ENCODE data around the gene MYO7B. TPM values are rescaled to one million over a fixed set of nuclear protein-coding genes. Genes with fewer than 3 reads are reported as not detected.

Gene MYO7B
- total RNA-seq, 4 donors from 2014 or later: 214 to 1,039 (median 594) TPM

- Histone ChIP-seq H3K27me3 (no peaks in the 10 kb centered on the region), H3K9me3 (no peaks in the 10 kb centered on the region), H3K4me3 (no peak overlapping the region), H3K36me3 (peaks cover 0 to 66% (median 0%) of the 10 kb centered on the region in 3 donors), H3K27ac (peak overlapping the region in 3 of 4 donors; percentile 55 to 83 (median 59)), H3K4me1 (peaks cover 0 to 86% (median 36%) of the 10 kb centered on the region in 4 donors)
- no peak for TF ChIP-seq CTCF (IDR thresholded peaks at IDR 0.05)
- no peak for TF ChIP-seq POLR2A (IDR thresholded peaks at IDR 0.05)
- DNase-seq: peak in 1 of 3 donors; percentile 44
Observed at GRCh38 chr2:127635380-127636237, 100.1 kb downstream of the MYO7B start.

- Histone ChIP-seq H3K9me3 (no peaks in the 10 kb centered on the region), H3K36me3 (peaks cover 0 to 59% (median 0%) of the 10 kb centered on the region in 3 donors), H3K27me3 (no peaks in the 10 kb centered on the region), H3K4me1 (peaks cover 0 to 84% (median 35%) of the 10 kb centered on the region in 4 donors), H3K27ac (peak overlapping the region in 3 of 4 donors; percentile 59 to 83 (median 60)), H3K4me3 (no peak overlapping the region)
- peak in 2 of 3 donors; percentile 65 to 76 for DNase-seq
- TF ChIP-seq POLR2A (IDR thresholded peaks at IDR 0.05) (no peak), CTCF (IDR thresholded peaks at IDR 0.05) (no peak)
Observed at GRCh38 chr2:127636248-127637235, 101.1 kb downstream of the MYO7B start.

- Histone ChIP-seq H3K27me3 (no peaks in the 10 kb centered on the region), H3K9me3 (no peaks in the 10 kb centered on the region), H3K4me3 (no peak overlapping the region), H3K4me1 (peaks cover 0 to 83% (median 35%) of the 10 kb centered on the region in 4 donors), H3K36me3 (peaks cover 0 to 52% (median 0%) of the 10 kb centered on the region in 3 donors), H3K27ac (peak overlapping the region; percentile 17 to 83 (median 60))
- TF ChIP-seq POLR2A (IDR thresholded peaks at IDR 0.05) (no peak), CTCF (IDR thresholded peaks at IDR 0.05) (no peak)
- peak in 1 of 3 donors; percentile 48 for DNase-seq
Observed at GRCh38 chr2:127637236-127637630, 101.8 kb downstream of the MYO7B start.

GRCh38 chr2:127637725-127638252, 102.3 kb downstream of the MYO7B start:
- Histone ChIP-seq H3K4me3 (no peak overlapping the region), H3K27me3 (no peaks in the 10 kb centered on the region), H3K27ac (peak overlapping the region; percentile 17 to 83 (median 60)), H3K36me3 (peaks cover 0 to 47% (median 0%) of the 10 kb centered on the region in 3 donors), H3K4me1 (peaks cover 0 to 82% (median 33%) of the 10 kb centered on the region in 4 donors), H3K9me3 (no peaks in the 10 kb centered on the region)
- no peak for DNase-seq
- TF ChIP-seq CTCF (IDR thresholded peaks at IDR 0.05) (no peak), POLR2A (IDR thresholded peaks at IDR 0.05) (no peak)

Data from Peyer's patch (tissue), 4 donors.